Chondrocyte (in vitro differentiated cells): ENCODE measurements around the gene MINDY1. TPM values are rescaled to one million over a fixed set of nuclear protein-coding genes. Genes with fewer than 3 reads are reported as not detected.

Experiments
- DNase-seq: peaks from one replicate; pipeline ENCODE4 v3.0.0; 2021; ENCODE audit warnings: mixed read lengths, low spot score
- H3K27ac Mint-ChIP-seq: one replicate; pipeline ENCODE4 v1.8.0; 2021; ENCODE audit warnings: mild to moderate bottlenecking, moderate library complexity, mixed read lengths; ENCODE audit not compliant: unreplicated experiment
- H3K27me3 Mint-ChIP-seq: 2 replicates; pipeline ENCODE4 v1.8.0; 2021; ENCODE audit warnings: low read depth, mixed read lengths
- H3K36me3 Mint-ChIP-seq: 2 replicates; pipeline ENCODE4 v1.8.0; 2021; ENCODE audit warnings: low read depth, mixed read lengths
- H3K4me1 Mint-ChIP-seq: 2 replicates; pipeline ENCODE4 v1.8.0; 2021; ENCODE audit warnings: low read depth, mild to moderate bottlenecking, mixed read lengths
- H3K4me3 Mint-ChIP-seq: one replicate; pipeline ENCODE4 v1.8.0; 2021; ENCODE audit warnings: mild to moderate bottlenecking, moderate library complexity, mixed read lengths; ENCODE audit not compliant: unreplicated experiment
- H3K9me3 Mint-ChIP-seq: 2 replicates; pipeline ENCODE4 v1.8.0; 2021; ENCODE audit warnings: low read depth, mixed read lengths
- total RNA-seq: library from RNA; stranded (reverse); gene quantifications from 3 replicates; pipeline ENCODE4 v1.2.1, GENCODE V29; 2021
- TF ChIP-seq, protein P1 (sequence below): fragments of 200-600 bp; sonication (generic); IDR thresholded peaks from 2 replicates; pipeline ENCODE4 v1.5.0; 2021; ENCODE audit warnings: antibody characterized with exemption, mild to moderate bottlenecking, moderate library complexity

Gene MINDY1
- total RNA-seq, 1 donor from 2014 or later = 14.8 TPM

GRCh38 chr1:151012684-151013471, 6.2 kb upstream of the MINDY1 start:
- Mint-ChIP-seq H3K27me3 (no peaks in the 10 kb centered on the region), H3K4me3 (no peak overlapping the region), H3K4me1 (peaks cover 40% of the 10 kb centered on the region), H3K27ac (peak overlapping the region; percentile 82), H3K36me3 (no peaks in the 10 kb centered on the region), H3K9me3 (no peaks in the 10 kb centered on the region)
- DNase-seq = no peak
- TF ChIP-seq, protein P1, sequence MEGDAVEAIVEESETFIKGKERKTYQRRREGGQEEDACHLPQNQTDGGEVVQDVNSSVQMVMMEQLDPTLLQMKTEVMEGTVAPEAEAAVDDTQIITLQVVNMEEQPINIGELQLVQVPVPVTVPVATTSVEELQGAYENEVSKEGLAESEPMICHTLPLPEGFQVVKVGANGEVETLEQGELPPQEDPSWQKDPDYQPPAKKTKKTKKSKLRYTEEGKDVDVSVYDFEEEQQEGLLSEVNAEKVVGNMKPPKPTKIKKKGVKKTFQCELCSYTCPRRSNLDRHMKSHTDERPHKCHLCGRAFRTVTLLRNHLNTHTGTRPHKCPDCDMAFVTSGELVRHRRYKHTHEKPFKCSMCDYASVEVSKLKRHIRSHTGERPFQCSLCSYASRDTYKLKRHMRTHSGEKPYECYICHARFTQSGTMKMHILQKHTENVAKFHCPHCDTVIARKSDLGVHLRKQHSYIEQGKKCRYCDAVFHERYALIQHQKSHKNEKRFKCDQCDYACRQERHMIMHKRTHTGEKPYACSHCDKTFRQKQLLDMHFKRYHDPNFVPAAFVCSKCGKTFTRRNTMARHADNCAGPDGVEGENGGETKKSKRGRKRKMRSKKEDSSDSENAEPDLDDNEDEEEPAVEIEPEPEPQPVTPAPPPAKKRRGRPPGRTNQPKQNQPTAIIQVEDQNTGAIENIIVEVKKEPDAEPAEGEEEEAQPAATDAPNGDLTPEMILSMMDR = no peak

DNA sequence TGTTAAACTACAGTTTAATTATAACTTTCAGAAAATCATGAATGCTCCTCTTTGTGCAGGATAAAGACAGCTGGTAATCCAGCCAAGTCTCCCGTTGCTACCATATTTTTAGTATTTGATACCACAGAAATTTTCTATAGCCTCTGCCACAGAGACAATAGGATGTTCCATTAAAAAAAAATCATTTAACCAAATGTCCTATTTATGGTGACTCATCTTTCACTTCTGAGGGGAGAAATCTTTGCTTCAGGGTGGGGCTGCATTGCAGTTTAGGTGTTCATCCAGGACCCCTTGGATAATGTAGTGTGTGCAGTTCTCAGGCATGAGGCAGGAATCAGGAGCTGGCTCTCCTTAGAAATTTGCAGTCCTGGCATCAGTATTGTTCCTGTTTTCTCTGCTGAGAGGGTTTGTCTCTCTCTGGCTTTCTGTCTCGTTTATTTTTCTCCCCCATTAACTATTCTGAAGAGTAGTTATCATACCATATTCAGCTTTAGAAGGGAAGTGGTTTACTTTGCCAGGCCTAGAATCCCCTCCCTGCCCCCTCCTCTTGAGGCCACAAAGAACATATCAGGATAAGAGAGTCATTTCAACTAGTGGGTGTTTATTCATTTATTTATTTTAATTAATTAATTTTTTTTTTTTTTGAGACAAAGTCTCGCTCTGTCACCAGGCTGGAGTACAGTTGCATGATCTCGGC, 4.6 kb upstream of the MINDY1 start:
- no peaks in the 10 kb centered on the region for H3K36me3 Mint-ChIP-seq
- no peak overlapping the region for H3K4me3 Mint-ChIP-seq
- peaks cover 55% of the 10 kb centered on the region for H3K4me1 Mint-ChIP-seq
- TF ChIP-seq, protein P1 = no peak
- H3K27ac Mint-ChIP-seq = peak overlapping the region; percentile 25
- no peaks in the 10 kb centered on the region for H3K9me3 Mint-ChIP-seq
- no peak for DNase-seq
- no peaks in the 10 kb centered on the region for H3K27me3 Mint-ChIP-seq

DNA sequence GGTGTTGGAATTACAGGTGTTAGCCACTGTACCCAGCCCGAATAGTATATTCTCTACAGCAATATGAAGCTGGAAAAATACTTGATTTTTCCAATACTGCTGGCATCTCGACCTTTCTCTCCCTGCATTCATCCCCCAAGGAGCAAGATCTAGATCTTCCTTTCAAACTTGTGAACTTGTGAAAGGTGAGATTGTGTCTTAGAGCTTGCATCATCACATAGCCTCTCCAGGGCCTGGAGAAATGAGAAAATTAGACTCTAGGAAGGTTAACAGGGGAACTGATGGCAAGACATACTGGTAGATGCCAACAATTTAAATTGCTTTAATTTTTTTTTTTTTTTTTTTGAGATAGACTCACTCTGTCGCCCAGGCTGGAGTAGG, 3.6 kb upstream of the MINDY1 start:
- Mint-ChIP-seq H3K27ac (no peak overlapping the region), H3K36me3 (no peaks in the 10 kb centered on the region), H3K9me3 (no peaks in the 10 kb centered on the region), H3K4me3 (no peak overlapping the region), H3K27me3 (no peaks in the 10 kb centered on the region), H3K4me1 (peaks cover 65% of the 10 kb centered on the region)
- TF ChIP-seq, protein P1 = no peak
- DNase-seq = no peak

GRCh38 chr1:151009674-151010345, 3.1 kb upstream of the MINDY1 start:
- no peaks in the 10 kb centered on the region for H3K27me3 Mint-ChIP-seq
- DNase-seq = no peak
- H3K4me3 Mint-ChIP-seq = no peak overlapping the region
- H3K36me3 Mint-ChIP-seq = no peaks in the 10 kb centered on the region
- H3K9me3 Mint-ChIP-seq = no peaks in the 10 kb centered on the region
- peaks cover 68% of the 10 kb centered on the region for H3K4me1 Mint-ChIP-seq
- TF ChIP-seq, protein P1 = no peak
- H3K27ac Mint-ChIP-seq = no peak overlapping the region

- H3K9me3 Mint-ChIP-seq = no peaks in the 10 kb centered on the region
- H3K36me3 Mint-ChIP-seq = no peaks in the 10 kb centered on the region
- peak overlapping the region; percentile 96 for H3K27ac Mint-ChIP-seq
- H3K27me3 Mint-ChIP-seq = no peaks in the 10 kb centered on the region
- H3K4me3 Mint-ChIP-seq = peak overlapping the region; percentile 96
- TF ChIP-seq, protein P1 = no peak
- DNase-seq = no peak
- H3K4me1 Mint-ChIP-seq = peaks cover 70% of the 10 kb centered on the region
Observed at GRCh38 chr1:151009206-151009587, 2.5 kb upstream of the MINDY1 start.
